Right atrium auricular region (tissue), 2 donors: Measurements from ENCODE around the gene MGAT4B. TPM values are rescaled to one million over a fixed set of nuclear protein-coding genes. Genes with fewer than 3 reads are reported as not detected.

ENCODE experiments used
- DNase-seq: peaks from one replicate; pipeline ENCODE4 v3.0.0-alpha.2; 2019; ENCODE audit warnings: low spot score
- H3K27ac ChIP-seq, 2 donors: fragments of 200-600 bp; sonication (generic); 1 replicate in 1 of 2; 2 replicates in 1 of 2; pipeline ENCODE4 v1.5.1; 2016 to 2019
- H3K27me3 ChIP-seq, 2 donors: fragments of 200-600 bp; sonication (generic); one replicate each; pipeline versions ENCODE4 v1.5.1 to v1.6.0; 2017 to 2019
- H3K36me3 ChIP-seq: fragments of 200-600 bp; sonication (generic); one replicate; pipeline ENCODE4 v1.5.1; 2016
- H3K4me1 ChIP-seq, 2 donors: fragments of 200-600 bp; sonication (generic); one replicate each; pipeline versions ENCODE4 v1.5.1 to v1.6.0; 2017 to 2019
- H3K4me3 ChIP-seq, 2 donors: fragments of 200-600 bp; sonication (generic); 1 replicate in 1 of 2; 2 replicates in 1 of 2; pipeline ENCODE4 v1.5.1; 2017 to 2019; ENCODE audit warnings: mild to moderate bottlenecking in 1 of 2, moderate library complexity in 1 of 2
- H3K9me3 ChIP-seq, 2 donors: fragments of 200-600 bp; sonication (generic); one replicate each; pipeline ENCODE4 v1.5.1; 2019
- total RNA-seq, 2 donors: library from RNA; depleted of rRNA; stranded (reverse); fragments of >200 nt; gene quantifications; one replicate each; pipeline ENCODE4 v1.1.0, GENCODE V29; 2016
- TF ChIP-seq, protein P1 (sequence below), 2 donors: fragments of 200-600 bp; sonication (generic); IDR thresholded peaks; one replicate each; pipeline ENCODE4 v1.5.1; 2019; ENCODE audit warnings: antibody characterized with exemption in 2 of 2

Gene MGAT4B
- total RNA-seq, 2 donors from 2014 or later = 71.7 to 77.1 TPM

DNA sequence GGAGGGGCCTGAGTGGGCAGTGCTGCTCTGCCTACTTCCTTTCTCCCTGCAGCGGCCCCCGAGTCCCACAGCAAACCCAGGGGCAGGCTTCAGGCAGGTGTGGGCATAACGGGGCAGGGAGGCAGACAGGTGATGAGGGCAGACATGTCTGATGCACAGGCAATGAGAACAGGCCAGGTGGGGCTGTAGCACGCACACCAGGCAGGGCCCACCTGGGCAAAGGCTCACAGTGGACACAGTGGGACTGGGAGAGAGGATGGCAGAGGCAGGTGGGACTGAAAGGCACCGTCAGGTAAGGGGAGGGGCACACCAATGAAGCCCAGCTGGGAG lies 7.1 kb downstream of the MGAT4B start:
- H3K4me3 ChIP-seq = no peak overlapping the region
- TF ChIP-seq, protein P1, sequence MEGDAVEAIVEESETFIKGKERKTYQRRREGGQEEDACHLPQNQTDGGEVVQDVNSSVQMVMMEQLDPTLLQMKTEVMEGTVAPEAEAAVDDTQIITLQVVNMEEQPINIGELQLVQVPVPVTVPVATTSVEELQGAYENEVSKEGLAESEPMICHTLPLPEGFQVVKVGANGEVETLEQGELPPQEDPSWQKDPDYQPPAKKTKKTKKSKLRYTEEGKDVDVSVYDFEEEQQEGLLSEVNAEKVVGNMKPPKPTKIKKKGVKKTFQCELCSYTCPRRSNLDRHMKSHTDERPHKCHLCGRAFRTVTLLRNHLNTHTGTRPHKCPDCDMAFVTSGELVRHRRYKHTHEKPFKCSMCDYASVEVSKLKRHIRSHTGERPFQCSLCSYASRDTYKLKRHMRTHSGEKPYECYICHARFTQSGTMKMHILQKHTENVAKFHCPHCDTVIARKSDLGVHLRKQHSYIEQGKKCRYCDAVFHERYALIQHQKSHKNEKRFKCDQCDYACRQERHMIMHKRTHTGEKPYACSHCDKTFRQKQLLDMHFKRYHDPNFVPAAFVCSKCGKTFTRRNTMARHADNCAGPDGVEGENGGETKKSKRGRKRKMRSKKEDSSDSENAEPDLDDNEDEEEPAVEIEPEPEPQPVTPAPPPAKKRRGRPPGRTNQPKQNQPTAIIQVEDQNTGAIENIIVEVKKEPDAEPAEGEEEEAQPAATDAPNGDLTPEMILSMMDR (IDR thresholded peaks at IDR 0.05) = no peak
- H3K27me3 ChIP-seq = no peaks in the 10 kb centered on the region
- peaks cover 42% of the 10 kb centered on the region for H3K36me3 ChIP-seq
- peaks cover 0 to 49% of the 10 kb centered on the region in 2 donors for H3K4me1 ChIP-seq
- no peaks in the 10 kb centered on the region for H3K9me3 ChIP-seq
- H3K27ac ChIP-seq = no peak overlapping the region
- DNase-seq = no peak

DNA sequence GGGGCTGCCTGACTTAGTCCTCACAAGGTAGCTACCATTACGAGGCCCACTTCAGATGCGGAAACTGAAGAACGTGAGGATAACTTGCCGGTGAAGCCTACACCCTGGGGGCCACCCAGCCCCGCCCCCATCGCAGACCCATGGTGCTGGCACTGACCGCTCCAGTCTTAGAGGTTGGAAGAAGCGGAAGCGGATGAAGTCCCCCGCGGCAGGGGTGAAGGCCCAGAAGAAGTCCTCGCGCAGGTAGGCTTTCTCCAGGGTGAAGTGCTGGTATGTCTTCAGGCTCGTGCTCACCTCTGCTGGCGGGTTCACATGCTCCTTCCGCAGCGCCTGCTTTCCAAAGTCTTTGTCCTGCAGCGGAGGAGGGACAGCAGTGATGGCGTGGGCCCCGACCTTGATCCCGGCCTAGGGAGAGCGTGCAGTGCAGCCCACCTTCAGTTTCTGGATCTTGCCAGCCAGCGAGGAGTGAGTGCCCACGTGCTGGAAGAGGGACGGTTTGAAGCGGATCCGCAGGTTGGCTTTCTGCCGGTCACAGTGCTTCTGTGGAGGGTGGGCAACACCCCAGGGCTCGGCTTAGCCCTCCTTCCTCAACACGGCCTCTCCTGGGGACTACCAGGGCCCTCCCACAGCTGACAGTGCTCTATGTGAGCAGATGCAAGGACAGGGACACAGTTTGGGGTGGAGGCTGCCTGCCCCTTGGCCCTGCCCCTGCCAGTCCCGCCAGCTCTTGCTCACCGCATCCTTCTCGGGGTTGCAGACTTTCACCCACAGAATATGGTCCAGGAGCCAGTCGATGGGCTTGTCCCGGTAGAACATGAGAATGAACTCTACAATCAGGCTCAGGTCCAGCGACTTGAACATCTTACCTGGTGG lies 7.7 kb downstream of the MGAT4B start:
- Histone ChIP-seq H3K4me1 (peaks cover 0 to 49% of the 10 kb centered on the region in 2 donors), H3K4me3 (no peak overlapping the region), H3K27me3 (no peaks in the 10 kb centered on the region), H3K27ac (no peak overlapping the region), H3K36me3 (peaks cover 42% of the 10 kb centered on the region), H3K9me3 (no peaks in the 10 kb centered on the region)
- no peak for DNase-seq
- TF ChIP-seq, protein P1 (IDR thresholded peaks at IDR 0.05) = no peak

DNA sequence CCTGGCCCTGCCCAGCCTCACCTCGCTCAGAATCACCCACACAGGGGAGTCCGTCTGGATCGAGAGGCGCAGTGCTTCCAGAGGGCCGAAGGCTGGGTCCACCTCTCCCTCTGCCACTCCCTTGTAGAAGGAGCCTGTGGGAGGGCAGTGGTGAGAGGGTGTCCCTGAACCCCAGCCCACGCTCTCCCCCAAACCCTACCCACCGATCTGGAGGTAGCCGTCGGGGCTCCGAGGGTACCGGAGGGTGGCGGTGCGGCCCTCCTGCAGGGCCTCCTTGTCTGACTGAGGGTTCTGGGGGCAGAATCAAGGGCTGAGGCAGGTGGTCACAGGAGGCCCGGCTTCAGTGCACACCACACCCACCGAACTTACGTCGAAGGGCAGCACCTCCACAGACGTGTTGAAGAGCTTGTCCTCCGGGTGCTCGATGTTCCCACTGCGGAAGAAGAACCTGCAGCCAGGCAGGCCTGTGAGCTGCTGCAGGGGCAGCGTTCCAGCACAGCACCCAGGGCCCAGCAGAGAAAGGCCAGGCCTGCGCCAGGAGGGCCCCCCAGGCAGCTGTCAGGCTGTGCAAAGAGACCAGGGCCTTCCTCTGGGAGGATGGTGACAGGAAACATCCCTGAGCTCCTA lies 8.4 kb downstream of the MGAT4B start:
- H3K27ac ChIP-seq = no peak overlapping the region
- H3K9me3 ChIP-seq = no peaks in the 10 kb centered on the region
- DNase-seq = no peak
- TF ChIP-seq, protein P1 (IDR thresholded peaks at IDR 0.05) = no peak
- no peaks in the 10 kb centered on the region for H3K27me3 ChIP-seq
- no peak overlapping the region for H3K4me3 ChIP-seq
- H3K36me3 ChIP-seq = peaks cover 42% of the 10 kb centered on the region
- H3K4me1 ChIP-seq = peaks cover 0 to 49% of the 10 kb centered on the region in 2 donors

DNA sequence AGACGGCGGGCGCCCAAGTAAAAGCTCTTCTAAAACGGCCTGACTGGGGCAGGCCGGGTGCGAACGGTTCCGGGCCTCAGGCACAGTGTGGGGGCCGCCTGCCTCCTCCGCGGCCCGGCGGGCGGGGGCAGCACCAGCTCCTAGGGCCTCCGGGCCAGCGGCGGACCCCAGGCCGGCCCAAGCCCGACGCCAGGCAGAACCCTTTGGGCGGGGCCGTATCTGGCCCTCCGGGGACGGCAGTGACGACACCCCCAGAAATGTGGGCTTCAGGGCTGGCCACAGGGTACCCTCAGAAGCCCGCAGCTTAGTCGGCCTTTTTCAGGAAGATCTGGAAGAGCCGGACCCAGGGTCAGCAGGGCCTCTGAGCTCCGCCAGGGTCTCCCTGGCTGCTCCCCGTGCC lies 8.9 kb downstream of the MGAT4B start:
- Histone ChIP-seq H3K4me3 (no peak overlapping the region), H3K36me3 (peaks cover 42% of the 10 kb centered on the region), H3K27ac (no peak overlapping the region), H3K9me3 (no peaks in the 10 kb centered on the region), H3K27me3 (no peaks in the 10 kb centered on the region), H3K4me1 (peaks cover 0 to 49% of the 10 kb centered on the region in 2 donors)
- TF ChIP-seq, protein P1 (IDR thresholded peaks at IDR 0.05) = no peak
- DNase-seq = no peak

DNA sequence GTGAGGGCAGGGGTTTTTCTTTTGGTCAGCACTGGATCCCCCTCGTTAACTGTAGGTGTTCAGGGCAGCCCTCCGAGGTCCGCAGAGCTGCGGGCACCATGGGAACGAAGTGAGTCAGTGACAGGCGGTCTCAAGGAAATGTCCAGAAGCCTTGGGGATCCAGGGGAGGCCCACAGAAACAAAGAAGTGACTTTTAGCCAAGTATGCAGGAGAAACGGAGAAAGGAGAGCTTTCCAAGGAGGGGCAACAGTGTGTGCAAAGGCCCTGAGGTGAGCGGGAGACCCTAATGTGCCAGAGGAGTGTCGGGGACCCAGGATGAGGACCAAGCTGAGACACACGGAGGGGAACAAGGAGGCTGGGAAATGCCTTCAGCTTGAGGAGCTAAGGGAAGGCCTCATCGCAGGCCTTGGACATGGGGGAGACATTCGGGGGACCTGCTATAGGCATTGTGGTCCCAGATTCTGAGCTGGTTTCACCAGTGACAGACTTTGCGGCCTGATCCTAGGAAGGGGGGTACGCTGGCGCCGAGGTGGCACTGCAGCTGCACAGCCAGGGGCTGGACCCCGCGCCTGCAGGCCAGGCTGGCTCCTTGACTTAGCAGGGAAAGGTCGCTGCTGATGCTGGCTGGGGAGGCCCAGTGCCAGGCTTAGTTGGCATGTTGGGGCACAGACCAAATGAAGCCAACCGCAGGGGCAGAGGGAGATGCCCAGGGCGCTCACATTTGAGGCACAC lies 9.6 kb downstream of the MGAT4B start:
- Histone ChIP-seq H3K9me3 (no peaks in the 10 kb centered on the region), H3K36me3 (peaks cover 42% of the 10 kb centered on the region), H3K27ac (peak overlapping the region; percentile 78 to 84), H3K4me1 (peaks cover 0 to 51% of the 10 kb centered on the region in 2 donors), H3K4me3 (peak overlapping the region; percentile 54 to 64), H3K27me3 (no peaks in the 10 kb centered on the region)
- no peak for DNase-seq
- TF ChIP-seq, protein P1 (IDR thresholded peaks at IDR 0.05) = no peak
